ENCODE measurements around the gene NT5DC2.

The NT5DC2 gene

DNA sequence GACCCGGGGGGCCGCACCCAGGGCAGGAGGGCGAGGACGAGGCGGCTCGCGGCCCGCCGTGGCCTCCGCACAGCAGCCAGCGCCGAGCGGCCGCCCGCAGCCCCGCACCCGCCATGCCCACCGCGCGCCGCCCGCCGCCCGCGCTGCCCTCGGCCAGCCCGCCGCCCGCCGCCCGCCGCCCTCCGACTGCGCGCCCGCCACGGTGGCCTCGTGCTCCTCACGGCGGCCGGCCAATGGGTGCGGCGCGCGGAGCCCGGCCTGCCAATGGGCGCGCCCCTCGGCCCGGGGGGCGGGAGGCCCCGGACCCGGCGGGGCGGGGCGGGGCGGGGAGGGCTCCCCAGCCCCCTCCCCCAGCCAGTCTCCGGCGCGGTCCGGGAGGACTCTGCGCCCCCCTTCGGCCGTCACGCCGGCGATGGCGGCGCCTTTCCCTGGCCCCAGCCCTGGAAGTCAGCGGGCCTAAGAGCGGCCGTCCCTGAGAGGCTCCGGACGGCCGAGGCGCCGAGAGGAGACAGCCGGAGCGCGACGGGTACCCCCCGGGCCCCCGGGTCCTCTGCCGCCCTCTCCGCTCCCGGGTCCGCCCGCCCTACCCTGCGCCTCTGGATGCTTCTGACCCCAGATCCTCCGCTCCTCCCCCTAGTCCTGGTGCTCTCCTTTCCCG lies at the start of gene NT5DC2:
TSS of gene NT5DC2 (minus strand) at position 235 of the 658 bp plus-strand sequence. CDS start at position 115, 120 bp downstream.
- peak; percentile 64 to 71 for DNase-seq (ENCODE audit: low read depth in 2 of 2)

DNA sequence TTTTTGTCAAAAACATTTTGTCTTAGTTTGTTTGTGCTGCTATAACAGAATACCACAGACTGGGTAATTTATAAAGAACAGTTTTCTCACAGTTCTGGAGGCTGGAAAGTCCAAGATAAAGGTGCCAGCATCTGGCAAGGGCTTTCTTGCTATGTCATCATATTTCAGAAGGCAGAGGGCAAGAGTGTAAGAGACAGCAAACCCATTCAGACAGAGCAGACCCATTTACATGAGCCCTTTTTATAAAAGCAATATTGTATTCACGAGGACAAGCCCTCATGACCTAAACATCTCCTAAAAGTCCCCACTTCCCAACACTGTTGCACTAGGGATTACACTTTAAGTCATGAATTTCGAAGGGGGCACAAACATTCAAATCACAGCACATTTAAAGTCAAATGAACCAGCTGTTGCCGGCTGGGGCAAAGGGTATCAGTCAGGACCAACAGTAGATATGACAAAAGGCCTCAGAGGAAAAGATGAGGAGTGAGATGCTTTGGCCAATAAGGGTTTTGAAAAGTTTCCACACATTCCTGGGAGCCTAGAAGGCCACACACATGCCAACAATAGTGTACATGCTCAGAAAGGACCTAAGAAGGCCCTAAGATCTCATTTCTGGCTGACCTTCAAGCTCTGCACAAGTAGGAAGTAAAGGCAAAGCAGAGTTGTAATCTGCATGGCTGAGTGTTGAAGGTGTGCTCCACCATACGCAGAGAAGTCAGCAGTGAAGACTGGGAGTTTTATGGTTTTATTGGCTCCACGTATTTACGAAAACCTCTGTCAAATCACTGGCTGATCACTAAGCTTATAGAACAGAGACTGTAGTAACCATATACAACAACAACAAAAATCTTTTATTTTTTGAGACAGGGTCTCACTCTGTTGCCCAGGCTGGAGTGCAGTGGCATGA lies 40.7 kb upstream of the NT5DC2 start:
- DNase-seq (ENCODE audit: low read depth in 2 of 2): no peak

DNA sequence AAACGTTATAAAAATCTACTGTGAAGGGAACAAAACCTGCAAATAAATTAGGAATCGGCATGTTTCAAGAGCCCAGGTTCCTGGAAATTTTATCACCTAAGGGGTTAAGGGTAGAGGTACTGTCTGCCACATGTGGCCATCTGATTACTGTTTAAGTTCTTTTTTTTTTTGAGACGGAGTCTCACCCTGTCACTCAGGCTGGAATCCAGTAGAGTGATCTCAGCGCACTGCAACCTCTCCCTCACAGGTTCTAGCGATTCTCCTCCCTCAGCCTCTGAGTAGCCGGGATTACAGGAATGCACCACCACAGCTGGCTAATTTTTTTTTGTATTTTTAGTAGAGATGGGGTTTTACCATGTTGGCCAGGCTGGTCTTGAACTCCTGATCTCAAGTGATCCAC lies 38.6 kb upstream of the NT5DC2 start:
- DNase-seq (ENCODE audit: low read depth in 2 of 2): no peak

DNA sequence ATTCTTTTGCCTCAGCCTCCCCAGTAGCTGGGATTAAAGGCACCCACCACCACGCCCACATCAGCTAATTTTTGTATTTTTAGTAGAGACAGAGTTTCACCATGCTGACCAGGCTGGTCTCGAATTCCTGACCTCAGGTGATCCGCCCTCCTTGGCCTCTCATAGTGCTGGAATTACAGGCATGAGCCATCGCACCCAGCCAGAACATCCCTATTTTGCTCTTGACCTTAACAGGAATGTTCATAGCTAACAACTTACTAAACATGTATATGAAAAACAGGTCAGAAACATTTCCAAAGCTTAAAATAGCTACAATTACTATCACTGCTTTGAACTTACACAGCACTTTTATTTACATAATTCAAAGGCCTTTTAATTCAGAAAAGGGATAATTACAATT lies 36.4 kb upstream of the NT5DC2 start:
- no peak for DNase-seq (ENCODE audit: low read depth in 2 of 2)

DNA sequence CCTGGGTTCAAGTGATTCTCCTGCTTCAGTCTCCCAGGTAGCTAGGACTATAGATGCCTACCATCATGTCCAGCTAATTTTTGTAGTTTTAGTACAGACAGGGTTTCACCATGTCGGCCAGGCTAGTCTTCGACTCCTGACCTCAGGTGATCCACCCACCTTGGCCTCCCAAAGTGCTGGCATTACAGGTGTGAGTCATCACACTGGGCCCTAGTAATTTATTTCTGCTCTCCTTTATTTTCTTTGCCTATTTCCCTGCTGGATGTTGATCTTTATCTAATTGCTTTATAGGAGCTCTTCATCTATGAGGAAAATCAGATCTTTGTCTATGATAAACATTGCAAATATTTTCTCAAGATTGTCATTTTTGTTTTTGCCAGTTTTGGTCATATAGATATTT lies 34.4 kb upstream of the NT5DC2 start:
- DNase-seq (ENCODE audit: low read depth in 2 of 2): no peak

DNA sequence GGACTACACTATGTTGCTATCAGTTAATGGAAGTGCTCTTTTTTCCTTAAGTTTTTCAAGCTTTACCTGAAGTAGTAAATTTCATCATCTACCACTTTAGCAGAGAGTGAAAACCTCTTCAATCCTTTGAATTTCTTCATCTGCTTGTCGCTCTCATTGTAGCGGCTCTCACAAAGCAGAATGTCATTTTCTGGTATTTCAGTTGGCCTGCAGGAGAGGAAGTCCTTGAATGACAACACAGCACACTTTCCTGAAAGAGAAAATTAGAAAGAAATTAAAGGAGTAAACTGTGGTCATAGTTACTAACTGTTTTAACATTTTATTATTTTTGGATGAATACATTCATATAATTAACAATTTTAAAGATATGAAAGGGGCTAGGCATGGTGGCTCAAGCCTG lies 30.3 kb upstream of the NT5DC2 start:
- no peak for DNase-seq (ENCODE audit: low read depth in 2 of 2)

DNA sequence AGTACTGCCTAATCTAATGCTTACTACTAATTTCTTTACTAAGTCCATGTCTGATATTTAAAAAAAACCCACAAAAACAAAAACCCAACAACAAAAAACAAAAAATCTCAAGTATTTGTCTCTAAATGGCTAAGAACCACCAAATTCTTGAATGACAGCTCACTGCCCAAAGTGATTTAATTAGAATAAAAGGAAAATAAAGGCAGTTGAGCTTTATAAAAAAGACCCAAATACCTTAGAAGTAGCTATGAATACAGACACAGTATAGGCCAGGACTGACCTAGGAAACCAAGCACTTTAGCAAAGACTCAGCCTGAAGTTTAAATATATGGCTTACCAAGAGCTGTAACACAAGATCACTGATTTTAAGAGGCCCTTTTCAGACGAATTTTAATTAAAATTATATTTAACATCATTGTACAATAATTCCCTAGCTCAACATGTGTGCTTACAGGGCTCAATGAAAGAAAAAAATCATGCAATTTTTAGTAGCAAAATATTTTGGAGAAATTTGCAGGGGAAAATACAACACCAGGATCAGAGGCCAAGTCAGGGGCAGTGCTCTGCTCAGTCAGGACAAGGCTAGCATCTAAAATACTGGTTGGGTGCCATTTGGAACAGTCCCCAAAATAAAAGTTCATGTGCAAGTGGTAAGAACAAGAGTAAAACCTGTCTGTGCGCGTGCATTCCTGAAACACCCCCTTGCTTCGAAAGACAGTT lies 27.5 kb upstream of the NT5DC2 start:
- DNase-seq (ENCODE audit: low read depth in 2 of 2): no peak

DNA sequence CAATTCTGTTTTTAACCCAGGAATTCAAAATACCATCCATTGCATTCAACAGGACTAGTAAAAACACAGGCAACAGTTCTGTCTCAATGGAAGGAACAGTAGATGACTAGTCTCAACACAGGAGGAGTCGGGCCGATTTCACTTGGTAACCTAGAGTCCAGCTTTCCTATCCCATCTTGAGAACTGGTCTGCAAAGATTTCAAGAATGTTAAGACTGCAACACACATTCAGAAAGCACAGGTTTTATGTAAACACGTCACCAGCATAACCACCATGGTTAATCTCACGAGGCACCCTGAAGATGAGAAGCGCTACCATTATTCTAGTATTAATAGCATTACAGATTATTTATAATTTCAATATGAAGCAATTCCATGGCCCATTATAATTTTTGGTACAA lies 24.8 kb upstream of the NT5DC2 start:
- no peak for DNase-seq (ENCODE audit: low read depth in 2 of 2)

DNA sequence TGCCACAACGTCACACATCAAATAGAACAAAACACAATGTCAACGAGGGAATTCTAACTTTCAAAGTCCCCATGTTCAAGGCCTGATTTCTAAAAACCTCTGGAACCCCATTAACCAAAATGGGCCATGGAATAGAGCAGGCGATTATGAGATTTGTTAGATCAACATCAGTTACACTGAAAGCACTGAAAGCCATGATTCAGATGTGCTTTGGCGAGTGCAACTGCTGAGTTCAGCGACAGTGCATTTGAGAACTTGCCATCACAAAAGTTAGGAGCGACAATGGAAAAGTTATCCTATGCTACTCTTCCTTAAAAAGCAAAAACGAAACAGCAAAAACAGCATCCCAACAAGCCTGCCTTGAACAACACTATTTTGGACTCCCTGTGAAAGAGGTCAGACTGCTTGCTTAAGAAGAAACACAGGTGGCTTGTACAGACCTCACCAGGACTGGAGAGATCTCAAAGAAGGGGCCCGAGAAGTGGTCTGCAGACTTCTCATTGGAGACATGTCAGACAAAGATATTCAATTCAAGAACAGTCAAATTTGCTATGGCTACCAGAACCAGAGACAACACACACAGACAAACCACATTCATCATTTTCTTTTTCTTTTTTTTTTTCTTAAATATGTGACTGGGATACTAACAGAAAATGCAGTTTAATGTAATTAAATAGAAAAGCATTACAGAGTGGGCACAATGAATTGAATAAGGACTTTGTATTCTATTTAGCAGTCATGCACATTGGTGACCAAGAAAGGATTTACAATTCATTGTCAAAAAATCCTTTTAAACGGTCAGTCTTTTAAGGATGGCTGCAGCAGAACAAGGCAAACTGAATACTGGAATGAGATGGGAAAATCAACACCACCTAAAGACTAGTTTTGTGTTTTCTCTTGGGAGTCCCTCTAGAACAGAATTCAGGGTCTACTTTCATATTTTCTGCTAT lies 23.6 kb upstream of the NT5DC2 start:
- DNase-seq (ENCODE audit: low read depth in 2 of 2): no peak

DNA sequence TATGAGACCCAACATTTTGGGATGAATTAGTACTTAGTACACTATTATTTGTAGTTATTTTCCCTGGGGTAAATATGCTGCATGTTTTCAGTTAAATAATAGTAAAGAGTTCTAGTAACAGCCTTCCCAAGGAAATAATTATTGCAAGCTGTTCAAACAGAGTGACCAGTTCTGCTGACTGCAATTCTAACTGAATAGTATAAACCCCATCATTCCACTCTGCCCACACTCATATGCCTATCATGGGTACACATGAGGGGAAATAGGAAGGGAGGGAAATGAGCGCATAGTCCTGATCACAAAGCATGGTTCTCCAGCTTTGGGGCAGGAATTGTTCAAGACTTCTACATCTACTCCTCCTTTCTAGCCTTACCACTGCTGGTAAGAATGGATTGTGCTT lies 21.4 kb upstream of the NT5DC2 start:
- no peak for DNase-seq (ENCODE audit: low read depth in 2 of 2)

DNA sequence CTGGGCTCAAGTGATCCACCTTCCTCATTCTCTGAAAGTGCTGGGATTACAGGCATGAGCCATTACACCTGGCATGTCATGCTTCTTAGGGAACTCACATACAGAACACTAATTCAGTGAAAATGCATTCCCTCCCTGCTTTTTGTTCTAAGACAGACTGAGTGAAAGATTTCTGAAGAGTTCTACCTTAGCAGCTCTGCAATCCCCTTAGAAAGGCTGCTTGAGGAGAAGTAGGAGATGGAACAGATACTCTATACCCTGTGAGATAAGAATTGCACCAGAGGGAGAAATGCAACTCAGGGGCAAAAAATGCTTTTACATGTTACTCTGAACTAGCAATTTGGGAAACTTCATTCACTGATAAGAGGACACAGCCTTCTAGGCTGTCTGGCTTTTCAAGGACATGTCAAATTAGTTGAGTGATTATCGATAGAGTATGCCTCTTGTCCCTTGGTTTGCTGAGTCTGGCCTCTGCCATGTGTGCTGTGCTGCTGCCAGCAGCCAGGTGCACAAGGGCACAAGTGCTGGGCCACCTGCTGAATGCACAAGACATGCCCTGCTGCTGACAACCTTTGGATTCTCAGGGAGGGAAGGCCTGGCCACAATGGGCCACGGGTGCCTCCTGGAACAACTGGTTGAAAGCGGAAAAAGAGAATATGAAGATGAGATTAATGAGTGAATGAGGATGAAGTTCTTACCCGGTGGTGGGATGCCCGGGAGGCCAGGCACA lies 20.5 kb upstream of the NT5DC2 start:
- no peak for DNase-seq (ENCODE audit: low read depth in 2 of 2)

DNA sequence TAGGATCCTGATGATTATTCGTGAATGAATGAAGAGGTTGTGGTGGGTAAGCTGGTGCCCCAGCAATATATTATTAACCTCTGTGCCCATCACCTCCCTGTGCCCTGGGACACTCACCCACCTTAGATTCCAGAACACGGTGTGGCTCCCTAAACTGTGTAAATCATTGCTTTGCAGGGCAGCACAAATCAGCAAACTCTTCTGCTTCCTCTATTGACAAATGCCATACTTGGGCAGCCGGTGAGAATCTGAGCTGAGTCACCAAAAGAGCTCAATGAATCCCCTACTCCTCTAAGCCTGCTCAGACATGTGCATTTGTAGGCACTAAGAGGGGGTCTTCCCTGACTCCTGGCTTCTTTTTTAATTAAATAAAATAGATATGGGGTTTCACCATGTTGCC lies 18.4 kb upstream of the NT5DC2 start:
- DNase-seq (ENCODE audit: low read depth in 2 of 2): no peak

DNA sequence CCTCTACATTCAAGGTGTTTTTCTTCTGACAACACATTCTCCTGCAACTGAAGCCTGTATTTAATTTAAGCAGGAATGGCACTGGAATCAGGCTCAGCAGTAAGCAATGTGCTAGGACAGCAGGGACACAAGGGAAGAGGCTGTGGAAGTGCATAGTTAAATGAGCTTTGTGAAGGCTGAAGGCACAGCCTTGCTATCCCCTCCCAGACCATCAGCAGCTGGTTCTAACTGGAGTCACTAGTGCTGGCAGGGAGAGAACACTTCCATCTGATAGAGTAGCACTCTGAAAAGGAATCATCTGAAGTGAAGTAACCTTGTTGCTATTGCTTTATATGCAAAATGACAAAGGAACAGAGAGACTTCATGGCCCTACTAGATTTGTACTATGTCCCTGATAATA lies 17.5 kb upstream of the NT5DC2 start:
- DNase-seq (ENCODE audit: low read depth in 2 of 2): no peak

DNA sequence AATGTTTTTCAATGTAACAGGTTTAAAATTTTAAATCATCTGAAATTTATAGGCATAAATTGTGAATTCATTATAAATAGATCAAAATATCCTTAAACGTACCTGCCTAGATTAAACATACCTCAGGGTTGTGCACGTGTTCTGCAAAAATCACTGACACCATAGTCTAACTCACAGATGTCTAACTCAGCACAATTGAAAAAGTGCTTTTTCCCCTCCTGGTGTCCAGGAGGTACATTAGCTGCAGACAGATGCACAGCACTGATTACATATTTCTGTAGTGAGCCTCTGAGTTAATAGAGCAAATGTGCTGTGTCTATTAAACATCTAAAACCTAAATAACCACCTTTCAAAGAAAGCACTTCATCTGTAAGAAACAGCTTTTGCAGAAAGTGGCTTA lies 13.5 kb upstream of the NT5DC2 start:
- DNase-seq (ENCODE audit: low read depth in 2 of 2): no peak

DNA sequence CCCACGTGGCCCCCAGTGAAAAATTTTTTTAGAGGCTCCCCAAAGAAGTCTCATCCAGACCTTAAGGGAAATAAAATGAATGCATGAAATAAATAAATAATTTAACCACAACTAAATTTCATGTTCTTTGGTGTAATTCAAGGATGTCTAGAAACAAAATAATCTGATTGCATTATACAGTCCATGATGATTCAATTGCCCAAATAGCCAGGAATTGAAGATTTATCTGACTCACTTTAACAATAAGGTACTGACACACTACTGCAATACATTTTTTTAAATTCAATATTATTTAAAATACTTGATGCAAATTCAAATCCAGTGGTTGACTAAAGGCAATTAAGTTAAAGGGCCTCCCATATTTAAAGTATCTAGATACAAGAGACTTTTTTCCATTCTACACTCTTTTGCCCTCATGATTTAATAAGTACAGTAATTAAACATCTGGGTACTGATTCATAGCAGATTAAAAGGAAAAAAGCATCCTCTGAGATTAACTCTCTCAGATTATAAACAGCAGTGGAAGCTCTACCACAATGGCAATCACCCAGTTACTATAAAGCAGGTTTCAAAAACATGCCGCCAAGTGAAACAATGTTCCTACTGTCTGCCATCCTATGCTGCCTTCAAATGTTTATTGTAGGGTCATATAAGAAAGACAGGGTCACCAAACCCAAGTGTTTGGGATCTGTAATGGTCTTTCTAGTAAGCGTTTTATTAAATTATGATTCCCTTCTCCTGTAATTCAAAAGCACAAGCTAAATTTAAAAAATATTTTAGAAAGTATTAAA lies 12.6 kb upstream of the NT5DC2 start:
- no peak for DNase-seq (ENCODE audit: low read depth in 2 of 2)

DNA sequence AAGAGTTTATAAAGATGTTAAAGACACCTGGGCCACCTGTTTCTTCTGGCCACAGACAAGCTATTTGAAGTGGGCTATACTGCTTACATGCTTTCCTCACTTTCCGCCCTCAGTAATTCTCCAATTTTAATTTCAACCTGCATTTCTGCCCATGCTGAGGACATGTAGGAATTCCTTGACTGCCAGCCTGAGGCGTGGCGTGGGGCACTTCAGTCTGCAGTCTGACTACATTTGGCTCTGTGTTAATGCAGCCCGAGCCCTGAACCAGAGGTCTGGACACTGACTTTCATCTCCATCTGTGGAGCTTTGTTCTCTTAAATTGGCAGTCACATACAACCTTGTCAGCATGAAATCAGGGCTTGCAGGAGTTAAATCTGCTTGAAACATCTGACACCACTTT lies 11.3 kb upstream of the NT5DC2 start:
- no peak for DNase-seq (ENCODE audit: low read depth in 2 of 2)

DNA sequence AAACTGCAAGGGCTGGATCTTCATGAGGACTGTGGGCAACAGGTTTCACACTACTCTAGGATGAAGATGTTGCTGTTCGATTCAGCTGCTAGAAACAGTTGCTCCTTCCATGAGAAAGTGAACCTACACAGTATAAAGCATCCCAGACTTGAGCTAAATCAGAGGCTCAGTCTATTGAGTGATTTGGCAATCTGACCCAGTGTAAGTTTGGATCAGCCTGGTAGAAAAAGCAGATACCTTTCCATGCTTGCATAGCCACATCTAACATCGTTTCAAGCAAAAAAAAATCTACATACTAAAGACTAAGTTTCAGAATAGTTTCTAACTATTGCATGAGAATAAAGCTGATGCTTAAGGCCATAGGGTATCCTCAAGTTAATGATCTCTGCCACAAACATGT lies 7.4 kb upstream of the NT5DC2 start:
- DNase-seq (ENCODE audit: low read depth in 2 of 2): no peak

DNA sequence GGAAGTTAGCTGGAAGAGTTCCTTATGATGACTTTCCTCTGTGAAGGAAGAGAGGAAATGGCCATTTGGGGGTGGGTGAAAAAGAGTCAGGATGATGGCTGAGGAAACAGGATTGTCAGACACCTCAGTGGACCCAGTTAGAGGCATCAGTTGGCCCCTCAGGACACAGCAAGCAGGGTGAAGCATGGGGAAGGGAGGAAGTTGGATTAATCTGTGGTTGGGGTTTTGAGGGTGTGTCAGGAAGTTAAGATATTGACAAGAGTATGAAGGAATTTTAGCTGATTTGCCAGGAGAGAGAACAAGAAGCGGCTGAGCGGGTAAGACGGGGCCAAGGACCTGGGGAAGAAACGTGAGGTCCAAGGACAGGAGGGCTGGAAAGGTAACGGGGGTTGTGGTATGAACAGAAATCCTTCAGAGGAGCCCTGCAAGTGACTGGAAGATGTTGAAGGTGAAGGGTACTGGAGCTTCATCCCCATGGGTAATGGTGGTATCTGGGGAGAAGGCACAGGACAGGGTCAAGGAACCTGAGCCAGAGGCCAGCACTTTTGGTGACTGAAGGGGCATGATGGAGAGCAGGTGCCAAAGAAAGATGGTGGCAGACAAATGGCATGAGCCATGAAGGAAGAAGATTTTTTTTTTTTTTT lies 5.5 kb upstream of the NT5DC2 start:
- no peak for DNase-seq (ENCODE audit: low read depth in 2 of 2)

DNA sequence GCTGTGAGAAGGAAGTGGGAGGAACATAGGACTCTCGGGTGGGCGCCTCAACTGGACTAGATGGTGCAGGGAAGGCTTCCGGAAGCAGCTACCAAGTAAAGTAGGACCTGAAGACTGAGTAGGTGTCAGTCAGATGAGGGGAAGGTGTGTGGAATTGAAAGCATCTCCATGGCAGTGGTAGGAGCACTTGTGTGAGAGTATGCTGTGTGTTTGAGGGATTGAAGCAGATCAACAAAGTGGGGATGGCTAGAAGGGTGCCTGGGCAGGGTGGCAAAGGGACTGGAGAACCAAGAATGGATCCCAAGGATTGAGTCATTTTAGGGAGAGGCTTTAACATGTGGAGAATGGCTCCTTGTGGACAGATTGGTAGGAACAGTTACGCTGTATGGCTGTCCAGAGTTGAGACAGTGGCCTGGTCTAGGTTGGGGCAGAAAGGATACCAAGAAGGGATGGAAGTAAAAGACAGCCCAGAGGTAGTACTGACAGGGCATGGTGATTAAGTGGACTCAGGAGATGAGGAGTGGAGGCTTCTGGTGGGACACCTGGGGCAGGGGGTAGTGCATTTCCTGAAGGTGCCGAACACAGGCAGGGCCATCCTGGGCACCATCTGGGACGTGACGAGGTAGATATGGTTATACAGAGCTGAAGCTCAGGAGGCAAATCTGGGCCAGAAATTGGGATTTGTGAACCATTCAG lies 4.2 kb upstream of the NT5DC2 start:
- DNase-seq (ENCODE audit: low read depth in 2 of 2): no peak
